HepG2 (cell line): ENCODE results near the gene WASHC3. TPM values are rescaled to one million over a fixed set of nuclear protein-coding genes. Genes with fewer than 3 reads are reported as not detected.

ENCODE experiments used
- ATAC-seq: fragments of 200-7000 bp; cut with Tn5 transposase; 3 replicates; pipeline ENCODE4 v1.9.1; 2020; ENCODE audit warnings: mild to moderate bottlenecking, moderate library complexity
- BruUV-seq: library from RNA; stranded (reverse); fragments of 400-500 nt; replicated peaks from 2 replicates; lab custom pipeline; 2021; lab: Mats Ljungman, UMichigan
- CTCF ChIA-PET: fragments of 300-600 bp; formaldehyde crosslinking; extraction: SDS; loops from one replicate; lab custom pipeline; 2021; ENCODE audit warnings: low total read pairs, inconsistent platforms, low intra/inter-chr PET ratio; lab: Yijun Ruan, JAX
- POLR2A ChIA-PET: fragments of 350-600 bp; sonication (Branson Sonifier 250); formaldehyde crosslinking; loops from one replicate; lab custom pipeline; 2020; ENCODE audit warnings: antibody characterized with exemption, inconsistent platforms; lab: Yijun Ruan, JAX
- DNase-seq: peaks from one replicate; pipeline ENCODE4 v3.0.0-alpha.2; 2015; ENCODE audit warnings: low spot score
- FAIRE-seq: peaks from 3 replicates; lab custom pipeline; 2011; peaks lifted over from hg19 to GRCh38; lab: Jason Lieb, UNC
- H2AFZ ChIP-seq: one replicate; pipeline ENCODE4 v1.6.1; 2011; ENCODE audit warnings: low read length, inconsistent platforms
- H3K27ac ChIP-seq: fragments of 300-600 bp; 3 replicates; pipeline ENCODE4 v1.8.0; 2011; ENCODE audit warnings: mixed run types, mild to moderate bottlenecking, mixed read lengths, low read length, inconsistent platforms; ENCODE audit not compliant: insufficient read depth; ENCODE audit errors: extremely low read length
- H3K27me3 ChIP-seq, 2 experiments: fragments of 200-600 bp in 1 of 2; 2 replicates in 1 of 2; 3 replicates in 1 of 2; pipeline versions ENCODE4 v1.6.0 to v1.8.0; 2011; ENCODE audit warnings: low read length in 2 of 2, mild to moderate bottlenecking in 2 of 2, moderate library complexity in 2 of 2, inconsistent platforms in 1 of 2; ENCODE audit not compliant: insufficient read depth in 2 of 2, control insufficient read depth in 1 of 2
- H3K36me3 ChIP-seq, 2 experiments: fragments of 200-600 bp in 1 of 2; replicated peaks in 1 of 2; 2 replicates in 1 of 2; 3 replicates in 1 of 2; pipeline versions ENCODE4 v1.5.1 to v1.8.0; 2011; ENCODE audit warnings: low read length in 2 of 2, inconsistent platforms in 1 of 2; ENCODE audit not compliant: insufficient read depth in 2 of 2, control insufficient read depth in 1 of 2
- H3K4me1 ChIP-seq: 2 replicates; pipeline ENCODE4 v1.5.1; 2012; ENCODE audit warnings: low read length, inconsistent platforms; ENCODE audit not compliant: insufficient read depth
- H3K4me2 ChIP-seq: 2 replicates; pipeline ENCODE4 v1.6.0; 2011; ENCODE audit warnings: low read depth, low read length, inconsistent platforms
- H3K4me3 ChIP-seq, 3 experiments: fragments of 200-600 bp in 1 of 3; sonication (generic), shearing (Covaris generic) in 1 of 3; replicated peaks in 1 of 3; 2 replicates each; pipeline ENCODE4 v1.5.1; 2011 to 2016; ENCODE audit warnings: low read length in 3 of 3, inconsistent platforms in 2 of 3, low read depth in 2 of 3, mild to moderate bottlenecking in 2 of 3, control low read depth in 1 of 3, mixed read lengths in 1 of 3; ENCODE audit not compliant: insufficient read depth in 1 of 3
- H3K79me2 ChIP-seq: one replicate; pipeline ENCODE4 v1.6.1; 2011; ENCODE audit warnings: low read length, inconsistent platforms; ENCODE audit not compliant: insufficient read depth
- H3K9ac ChIP-seq: 2 replicates; pipeline ENCODE4 v1.6.0; 2011; ENCODE audit warnings: mild to moderate bottlenecking, low read depth, low read length, inconsistent platforms; ENCODE audit not compliant: insufficient read depth
- H3K9me3 ChIP-seq: 2 replicates; pipeline ENCODE4 v1.5.1; 2012; ENCODE audit warnings: mild to moderate bottlenecking, low read length
- H4K20me1 ChIP-seq: 2 replicates; pipeline ENCODE4 v1.6.0; 2011; ENCODE audit warnings: inconsistent platforms, mild to moderate bottlenecking, low read length, moderate library complexity; ENCODE audit not compliant: insufficient read depth
- AGO1 ChIP-seq: fragments of 200-400 bp; formaldehyde crosslinking; IDR thresholded peaks from 2 replicates; pipeline ENCODE4 v1.6.1; 2017; ENCODE audit warnings: mild to moderate bottlenecking, low read depth, low read length, moderate library complexity; ENCODE audit not compliant: poor library complexity, severe bottlenecking
- HDAC2 ChIP-seq: sonication (generic); formaldehyde crosslinking; IDR thresholded peaks from 2 replicates; pipeline ENCODE4 v1.4.0; 2020; ENCODE audit warnings: missing genetic modification reagents
- HOXA3 ChIP-seq: sonication (generic); formaldehyde crosslinking; IDR thresholded peaks from 2 replicates; pipeline ENCODE4 v1.5.0; 2020; ENCODE audit warnings: missing genetic modification reagents
- KDM4B ChIP-seq: sonication (generic); formaldehyde crosslinking; IDR thresholded peaks from 2 replicates; pipeline ENCODE4 v1.4.0; 2020; ENCODE audit warnings: missing genetic modification reagents
- NBN ChIP-seq: fragments of 450-650 bp; conservative IDR thresholded peaks from 2 replicates; pipeline ENCODE4 v1.6.1; 2017
- PAWR ChIP-seq: sonication (generic); formaldehyde crosslinking; IDR thresholded peaks from 2 replicates; pipeline ENCODE4 v1.4.0; 2020; ENCODE audit warnings: missing genetic modification reagents, mild to moderate bottlenecking, borderline replicate concordance
- PHF8 ChIP-seq: sonication (generic); formaldehyde crosslinking; IDR thresholded peaks from 2 replicates; pipeline ENCODE4 v1.5.0; 2020; ENCODE audit warnings: missing genetic modification reagents
- PITX1 ChIP-seq: sonication (generic); formaldehyde crosslinking; IDR thresholded peaks from 2 replicates; pipeline ENCODE4 v1.5.1; 2020; ENCODE audit warnings: mild to moderate bottlenecking, missing genetic modification reagents
- RXRB ChIP-seq: IDR thresholded peaks from 2 replicates; pipeline ENCODE4 v1.6.1; 2016; ENCODE audit warnings: borderline replicate concordance, missing genetic modification reagents, missing compliant biosample characterization
- ZNF12 ChIP-seq: sonication (generic); formaldehyde crosslinking; IDR thresholded peaks from 2 replicates; pipeline ENCODE4 v1.5.0; 2020; ENCODE audit warnings: missing genetic modification reagents
- ZNF230 ChIP-seq: sonication (generic); formaldehyde crosslinking; IDR thresholded peaks from 2 replicates; pipeline ENCODE4 v1.4.0; 2020; ENCODE audit warnings: mild to moderate bottlenecking, missing genetic modification reagents
- ZNF30 ChIP-seq: sonication (generic); formaldehyde crosslinking; IDR thresholded peaks from 2 replicates; pipeline ENCODE4 v1.5.0; 2020; ENCODE audit warnings: mild to moderate bottlenecking, missing genetic modification reagents
- ZNF503 ChIP-seq: sonication (generic); formaldehyde crosslinking; IDR thresholded peaks from 2 replicates; pipeline ENCODE4 v1.4.0; 2020; ENCODE audit warnings: missing genetic modification reagents
- ZNF557 ChIP-seq: sonication (generic); formaldehyde crosslinking; IDR thresholded peaks from 2 replicates; pipeline ENCODE4 v1.4.0; 2020; ENCODE audit warnings: missing genetic modification reagents
- ZNF660 ChIP-seq: sonication (generic); formaldehyde crosslinking; IDR thresholded peaks from 2 replicates; pipeline ENCODE4 v1.5.1; 2020; ENCODE audit warnings: mild to moderate bottlenecking, low read depth, missing genetic modification reagents, borderline replicate concordance
- ZNF75D ChIP-seq: sonication (generic); formaldehyde crosslinking; IDR thresholded peaks from 2 replicates; pipeline ENCODE4 v1.8.1; 2023; ENCODE audit warnings: missing genetic modification reagents, mild to moderate bottlenecking, borderline replicate concordance
- WGBS: methylation state at CpG from one replicate; pipeline ENCODE4 v1.1.6; 2017; ENCODE audit warnings: low lambda C conversion rate; 5-methylcytosine and 5-hydroxymethylcytosine counted together
- in situ Hi-C: cut with HindIII; loops from 2 replicates; pipeline ENCODE4 v1.10.0; 2017; ENCODE audit warnings: low pct_unique_long_range_greater_than_20kb; ENCODE audit not compliant: extremely low pct_ligation_motif_present
- intact Hi-C: fragments of 100-400 bp; cut with micrococcal nuclease; formaldehyde crosslinking; loops from one replicate; pipeline ENCODE4 v1.10.0; 2022; ENCODE audit not compliant: unreplicated experiment
- polyA plus RNA-seq, 8 experiments: library from polyadenylated mRNA; depleted of rRNA in 3 of 8; stranded (reverse) in 7 of 8; unstranded in 1 of 8; fragments of >200 nt; fragmentation: Illumina TruSeq in 4 of 8; extraction: Trizol in 4 of 8; gene quantifications; 2 replicates each; pipeline versions ENCODE4 v1.2.1 to v1.2.3, GENCODE V29; 2011 to 2016; ENCODE audit warnings: low read depth in 4 of 8, missing spikeins in 1 of 8, mixed read lengths in 1 of 8; ENCODE audit not compliant: insufficient read depth in 1 of 8
- total RNA-seq, 5 experiments: library from RNA; depleted of rRNA; stranded (reverse); fragments of >200 nt; fragmentation: Illumina TruSeq; extraction: Trizol; gene quantifications; 2 replicates each; pipeline ENCODE4 v1.2.3, GENCODE V29; 2016; ENCODE audit warnings: low read depth in 1 of 5

Gene WASHC3
- total and polyA plus RNA-seq, 2 of the 13 experiments (the other 11 are each of a cell fraction or from before 2014, with no cell fraction given) = 32.7 to 47.3 TPM

GRCh38 chr12:101981868-101982267, 79.9 kb downstream of the WASHC3 start:
- BruUV-seq = no TSS peak
- POLR2A ChIA-PET = no interaction called here
- Histone ChIP-seq H3K9ac (no peak overlapping the region), H3K79me2 (no peaks in the 10 kb centered on the region), H3K36me3 (no peaks in the 10 kb centered on the region), H3K27ac (no peak overlapping the region), H3K4me1 (no peaks in the 10 kb centered on the region), H3K4me2 (no peak overlapping the region), H2AFZ (no peak overlapping the region), H3K27me3 (peaks cover 0 to 4% of the 10 kb centered on the region in 2 experiments; a peak in 1 of 5 replicates), H3K9me3 (no peaks in the 10 kb centered on the region), H4K20me1 (no peaks in the 10 kb centered on the region), H3K4me3 (no peak overlapping the region)
- in situ Hi-C loops (no loop called here), intact Hi-C loops (no loop called here)
- TF ChIP-seq ZNF75D (CRISPR knock-in tag) (no peak), PAWR (no peak), HOXA3 (CRISPR knock-in tag) (no peak)
- ATAC-seq (no peak), DNase-seq (no peak), FAIRE-seq (no peak)
- CTCF ChIA-PET = no interaction called here
- WGBS = 10% methylated on average over 2 of the region's 2 CpGs

GRCh38 chr12:101968770-101969169, 93.0 kb downstream of the WASHC3 start:
- DNase-seq = no peak
- Histone ChIP-seq H3K9me3 (no peaks in the 10 kb centered on the region), H3K27ac (no peak overlapping the region), H3K4me1 (no peaks in the 10 kb centered on the region), H3K36me3 (no peaks in the 10 kb centered on the region), H3K27me3 (0 out of 5 replicates have a peak, but pooled peaks cover 0 to 4% of the 10 kb centered on the region in 2 experiments), H4K20me1 (no peaks in the 10 kb centered on the region), H3K4me3 (no peak overlapping the region)
- intact Hi-C loops (no loop called here), in situ Hi-C loops (no loop called here)
- ChIA-PET POLR2A (no interaction called here), CTCF (no interaction called here)
- BruUV-seq = no TSS peak
- FAIRE-seq = no peak
- ATAC-seq = no peak
- WGBS = 18% methylated on average over 1 of the region's 1 CpG
- no peak for TF ChIP-seq HDAC2 (CRISPR knock-in tag)
- TF ChIP-seq ZNF503 (CRISPR knock-in tag) = no peak
- TF ChIP-seq NBN = no peak
- no peak for TF ChIP-seq ZNF660 (CRISPR knock-in tag)
- no peak for TF ChIP-seq ZNF30 (CRISPR knock-in tag)
- TF ChIP-seq PHF8 (CRISPR knock-in tag) = no peak
- TF ChIP-seq ZNF12 (CRISPR knock-in tag) = no peak
- TF ChIP-seq AGO1 = no peak
- no peak for TF ChIP-seq RXRB (CRISPR knock-in tag)
- TF ChIP-seq ZNF557 (CRISPR knock-in tag) = no peak
- TF ChIP-seq ZNF230 (CRISPR knock-in tag) = no peak
- no peak for TF ChIP-seq KDM4B (CRISPR knock-in tag)
- no peak for TF ChIP-seq PITX1 (CRISPR knock-in tag)
- TF ChIP-seq, all 625 proteins: peak for 0
- Histone ChIP-seq H3K4me2 (no peak overlapping the region), H3K9ac (no peak overlapping the region), H3K79me2 (no peaks in the 10 kb centered on the region), H2AFZ (no peak overlapping the region)
